A549 (cell line): ENCODE measurements around the gene ERBB2. TPM values are rescaled to one million over a fixed set of nuclear protein-coding genes. Genes with fewer than 3 reads are reported as not detected.

Source experiments
- ATAC-seq, 2 experiments: fragments of 200-7000 bp in 1 of 2; fragments of >200 bp in 1 of 2; cut with Nextera tagmentation in 1 of 2; cut with Tn5 transposase in 1 of 2; 3 replicates each; pipeline versions ENCODE4 v1.8.0 to v1.9.1; 2018 to 2020; ENCODE audit warnings: mild to moderate bottlenecking in 1 of 2, moderate library complexity in 1 of 2
- CTCF ChIA-PET: fragments of 300-600 bp; sonication (Branson Sonifier 250); formaldehyde crosslinking; extraction: SDS; loops from one replicate; lab custom pipeline; 2021; ENCODE audit warnings: antibody characterized with exemption, inconsistent platforms; lab: Yijun Ruan, JAX
- POLR2A ChIA-PET: fragments of 350-600 bp; formaldehyde crosslinking; extraction: SDS; loops from one replicate; lab custom pipeline; 2021; ENCODE audit warnings: antibody characterized with exemption, inconsistent platforms; lab: Yijun Ruan, JAX
- DNase-seq, 2 experiments: peaks; one replicate each; pipeline versions ENCODE4 v3.0.0 to v3.0.0-alpha.2; 2011 to 2016; ENCODE audit warnings: low read depth in 1 of 2, low spot score in 1 of 2
- FAIRE-seq: peaks from 2 replicates; lab custom pipeline; 2011; peaks lifted over from hg19 to GRCh38; lab: Jason Lieb, UNC
- H3K27ac ChIP-seq, 2 experiments: fragments of >200 bp; sonication (Bioruptor Twin); formaldehyde crosslinking; 3 replicates each; pipeline ENCODE4 v1.5.1; 2016 to 2017
- H3K4me1 ChIP-seq: fragments of >200 bp; sonication (Bioruptor Twin); formaldehyde crosslinking; 3 replicates; pipeline ENCODE4 v1.6.1; 2016
- H3K4me2 ChIP-seq: fragments of >200 bp; sonication (Bioruptor Twin); formaldehyde crosslinking; 3 replicates; pipeline ENCODE4 v1.6.1; 2016
- H3K4me3 ChIP-seq: fragments of >200 bp; sonication (Bioruptor Twin); formaldehyde crosslinking; 3 replicates; pipeline ENCODE4 v1.5.1; 2016
- H3K9me3 ChIP-seq: fragments of >200 bp; sonication (Bioruptor Twin); formaldehyde crosslinking; 3 replicates; pipeline ENCODE4 v1.6.1; 2016
- CHD4 ChIP-seq: fragments of 200-600 bp; sonication (generic); IDR thresholded peaks from 2 replicates; pipeline ENCODE4 v1.6.1; 2016; ENCODE audit warnings: antibody characterized with exemption, mild to moderate bottlenecking, borderline replicate concordance
- EHMT2 ChIP-seq: fragments of 200-600 bp; sonication (generic); IDR thresholded peaks from 2 replicates; pipeline ENCODE4 v1.6.1; 2016; ENCODE audit warnings: antibody characterized with exemption, low read depth, mild to moderate bottlenecking, moderate library complexity
- FOSB ChIP-seq: fragments of 250-450 bp; sonication (Bioruptor Pico); IDR thresholded peaks from 2 replicates; pipeline ENCODE4 v1.5.0; 2020; ENCODE audit warnings: mild to moderate bottlenecking, moderate library complexity
- FOSL2 ChIP-seq, 2 experiments: fragments of 450-650 bp in 1 of 2; fragments of >200 bp in 1 of 2; sonication (Bioruptor Twin) in 1 of 2; formaldehyde crosslinking; IDR thresholded peaks; 2 replicates each; pipeline versions ENCODE4 v1.5.0 to v1.6.1; 2016 to 2020; ENCODE audit warnings: mild to moderate bottlenecking in 1 of 2, moderate library complexity in 1 of 2
- GATA3 ChIP-seq: IDR thresholded peaks from 2 replicates; pipeline ENCODE4 v1.6.1; 2012; ENCODE audit warnings: borderline replicate concordance
- HEYL ChIP-seq: fragments of 250-450 bp; sonication (Bioruptor Pico); IDR thresholded peaks from 2 replicates; pipeline ENCODE4 v1.8.0; 2021; ENCODE audit warnings: mild to moderate bottlenecking, moderate library complexity
- HOXB13 ChIP-seq: fragments of 250-450 bp; sonication (Bioruptor Pico); IDR thresholded peaks from 2 replicates; pipeline ENCODE4 v1.5.0; 2020; ENCODE audit warnings: low read depth, mild to moderate bottlenecking, moderate library complexity
- HOXB5 ChIP-seq: fragments of 250-450 bp; sonication (Bioruptor Pico); IDR thresholded peaks from 2 replicates; pipeline ENCODE4 v1.5.0; 2020; ENCODE audit warnings: mild to moderate bottlenecking, moderate library complexity
- JUNB ChIP-seq: fragments of >200 bp; sonication (Bioruptor Twin); formaldehyde crosslinking; IDR thresholded peaks from 2 replicates; pipeline ENCODE4 v1.6.1; 2016
- NPAS2 ChIP-seq: fragments of 250-450 bp; sonication (Bioruptor Pico); IDR thresholded peaks from 2 replicates; pipeline ENCODE4 v1.8.0; 2022; ENCODE audit warnings: mild to moderate bottlenecking, moderate library complexity, borderline replicate concordance
- NR3C1 ChIP-seq: fragments of >200 bp; sonication (Bioruptor Twin); formaldehyde crosslinking; IDR thresholded peaks from 3 replicates; pipeline ENCODE4 v1.6.1; 2017
- PHF8 ChIP-seq: fragments of 200-600 bp; sonication (generic); IDR thresholded peaks from 2 replicates; pipeline ENCODE4 v1.6.1; 2016; ENCODE audit warnings: low read depth, mild to moderate bottlenecking, antibody characterized with exemption, moderate library complexity, borderline replicate concordance
- POLR2A ChIP-seq: IDR thresholded peaks from 2 replicates; pipeline ENCODE4 v1.6.1; 2012; ENCODE audit warnings: mild to moderate bottlenecking, low read length
- RAD21 ChIP-seq, 2 experiments: fragments of >200 bp in 1 of 2; sonication (Bioruptor Twin) in 1 of 2; formaldehyde crosslinking in 1 of 2; IDR thresholded peaks in 1 of 2; conservative IDR thresholded peaks in 1 of 2; 2 replicates in 1 of 2; 3 replicates in 1 of 2; pipeline ENCODE4 v1.6.1; 2012 to 2018; ENCODE audit warnings: inconsistent platforms in 1 of 2
- RARB ChIP-seq: fragments of 250-450 bp; sonication (Bioruptor Pico); IDR thresholded peaks from 2 replicates; pipeline ENCODE4 v1.8.0; 2021; ENCODE audit warnings: mild to moderate bottlenecking, moderate library complexity
- RFX5 ChIP-seq: fragments of 450-650 bp; IDR thresholded peaks from 2 replicates; pipeline ENCODE4 v1.7.1; 2014; ENCODE audit warnings: antibody characterized with exemption, mild to moderate bottlenecking, moderate library complexity
- RNF2 ChIP-seq: fragments of 200-600 bp; sonication (generic); IDR thresholded peaks from 2 replicates; pipeline ENCODE4 v1.6.1; 2016; ENCODE audit warnings: low read depth, mild to moderate bottlenecking, antibody characterized with exemption, moderate library complexity, borderline replicate concordance
- SMC3 ChIP-seq: fragments of >200 bp; sonication (Bioruptor Twin); formaldehyde crosslinking; IDR thresholded peaks from 3 replicates; pipeline ENCODE4 v1.6.1; 2018; ENCODE audit warnings: inconsistent platforms
- TFCP2L1 ChIP-seq: fragments of 250-450 bp; sonication (Bioruptor Pico); IDR thresholded peaks from 2 replicates; pipeline ENCODE4 v1.5.0; 2021; ENCODE audit warnings: mild to moderate bottlenecking
- TP53 ChIP-seq: fragments of 250-450 bp; sonication (Bioruptor Pico); IDR thresholded peaks from 2 replicates; pipeline ENCODE4 v1.5.0; 2021; ENCODE audit warnings: mild to moderate bottlenecking, moderate library complexity
- WGBS: methylation state at CpG from one replicate; pipeline ENCODE4 v1.1.6; 2017; ENCODE audit errors: missing lambda C conversion rate; 5-methylcytosine and 5-hydroxymethylcytosine counted together
- polyA plus RNA-seq, 4 experiments: library from polyadenylated mRNA; depleted of rRNA in 3 of 4; stranded (reverse); fragments of >200 nt; fragmentation: RNase III in 1 of 4; extraction: RNeasy Plus Mini Kit Qiagen cat#74134 plus additional on column Dnase treatment in 1 of 4; gene quantifications; 2 replicates in 3 of 4; 3 replicates in 1 of 4; pipeline ENCODE4 v1.2.3, GENCODE V29; 2011 to 2017
- TF ChIP-seq, protein P1 (sequence below): IDR thresholded peaks from 2 replicates; pipeline ENCODE4 v1.6.1; 2012
- TF ChIP-seq, protein P2 (sequence below): fragments of 250-450 bp; sonication (Bioruptor Pico); IDR thresholded peaks from 2 replicates; pipeline ENCODE4 v1.5.0; 2020; ENCODE audit warnings: low read depth, mild to moderate bottlenecking, moderate library complexity
- TF ChIP-seq, protein P3 (sequence below): IDR thresholded peaks from 2 replicates; pipeline ENCODE4 v1.6.1; 2012; ENCODE audit warnings: low read depth, borderline replicate concordance
- TF ChIP-seq, protein P4 (sequence below): fragments of >200 bp; sonication (Bioruptor Twin); formaldehyde crosslinking; IDR thresholded peaks from 3 replicates; pipeline ENCODE4 v1.5.1; 2016
- TF ChIP-seq, protein P5 (sequence below): fragments of >200 bp; sonication (Bioruptor Twin); formaldehyde crosslinking; IDR thresholded peaks from 3 replicates; pipeline ENCODE4 v1.6.1; 2016
- TF ChIP-seq, protein P6 (sequence below): fragments of 250-450 bp; sonication (Bioruptor Pico); IDR thresholded peaks from 2 replicates; pipeline ENCODE4 v1.5.0; 2021; ENCODE audit warnings: mild to moderate bottlenecking, moderate library complexity, borderline replicate concordance
- TF ChIP-seq, protein P7 (sequence below): fragments of 200-600 bp; sonication (generic); IDR thresholded peaks from 2 replicates; pipeline ENCODE4 v1.6.1; 2016; ENCODE audit warnings: antibody characterized with exemption, mild to moderate bottlenecking, moderate library complexity

ERBB2 gene
- polyA plus RNA-seq, 2 of the 4 experiments (the other 2 are of a cell fraction) = 22.4 to 32.0 TPM

DNA sequence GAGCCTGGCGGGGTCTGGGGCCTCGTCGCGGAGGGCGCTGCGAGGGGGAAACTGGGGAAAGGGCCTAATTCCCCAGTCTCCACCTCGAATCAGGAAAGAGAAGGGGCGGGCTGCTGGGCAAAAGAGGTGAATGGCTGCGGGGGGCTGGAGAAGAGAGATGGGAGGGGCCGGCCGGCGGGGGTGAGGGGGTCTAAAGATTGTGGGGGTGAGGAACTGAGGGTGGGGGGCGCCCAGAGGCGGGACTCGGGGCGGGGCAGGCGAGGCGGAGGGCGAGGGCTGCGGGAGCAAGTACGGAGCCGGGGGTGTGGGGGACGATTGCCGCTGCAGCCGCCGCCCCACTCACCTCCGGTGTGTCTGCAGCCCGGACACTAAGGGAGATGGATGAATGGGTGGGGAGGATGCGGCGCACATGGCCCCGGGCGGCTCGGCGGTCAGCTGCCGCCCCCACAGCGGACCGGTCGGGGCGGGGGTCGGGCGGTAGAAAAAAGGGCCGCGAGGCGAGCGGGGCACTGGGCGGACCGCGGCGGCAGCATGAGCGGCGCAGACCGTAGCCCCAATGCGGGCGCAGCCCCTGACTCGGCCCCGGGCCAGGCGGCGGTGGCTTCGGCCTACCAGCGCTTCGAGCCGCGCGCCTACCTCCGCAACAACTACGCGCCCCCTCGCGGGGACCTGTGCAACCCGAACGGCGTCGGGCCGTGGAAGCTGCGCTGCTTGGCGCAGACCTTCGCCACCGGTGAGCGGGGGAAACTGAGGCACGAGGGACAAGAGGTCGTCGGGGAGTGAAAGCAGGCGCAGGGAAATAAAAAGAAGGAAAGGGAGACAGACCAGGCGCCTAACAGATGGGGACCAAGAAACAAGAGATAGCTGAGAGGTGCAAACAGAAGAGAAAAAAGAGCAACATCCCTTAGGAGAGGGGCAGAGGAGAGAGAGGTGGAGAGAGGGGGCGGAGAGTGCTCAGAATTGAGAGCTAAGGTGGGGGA is 31.6 kb upstream of the ERBB2 start, which contains the start of gene PNMT:
PNMT (plus strand) TSS at position 509 of the 980 bp plus-strand sequence; CDS start at position 532, 23 bp downstream.
- peak; percentile 30 to 52; a peak in 5 of 6 replicates for ATAC-seq
- no peak for FAIRE-seq
- TF ChIP-seq TP53 (CRISPR knock-in tag) = no peak
- TF ChIP-seq JUNB = no peak
- TF ChIP-seq RARB (CRISPR knock-in tag) = no peak
- peak; percentile 71 for TF ChIP-seq SMC3
- TF ChIP-seq, protein P1, sequence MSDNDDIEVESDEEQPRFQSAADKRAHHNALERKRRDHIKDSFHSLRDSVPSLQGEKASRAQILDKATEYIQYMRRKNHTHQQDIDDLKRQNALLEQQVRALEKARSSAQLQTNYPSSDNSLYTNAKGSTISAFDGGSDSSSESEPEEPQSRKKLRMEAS = peak; percentile 91
- TF ChIP-seq GATA3 = no peak
- TF ChIP-seq, protein P2, sequence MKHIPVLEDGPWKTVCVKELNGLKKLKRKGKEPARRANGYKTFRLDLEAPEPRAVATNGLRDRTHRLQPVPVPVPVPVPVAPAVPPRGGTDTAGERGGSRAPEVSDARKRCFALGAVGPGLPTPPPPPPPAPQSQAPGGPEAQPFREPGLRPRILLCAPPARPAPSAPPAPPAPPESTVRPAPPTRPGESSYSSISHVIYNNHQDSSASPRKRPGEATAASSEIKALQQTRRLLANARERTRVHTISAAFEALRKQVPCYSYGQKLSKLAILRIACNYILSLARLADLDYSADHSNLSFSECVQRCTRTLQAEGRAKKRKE (CRISPR knock-in tag) = peak; percentile 48; the same call in 1 of the 2 replicates
- TF ChIP-seq, protein P3, sequence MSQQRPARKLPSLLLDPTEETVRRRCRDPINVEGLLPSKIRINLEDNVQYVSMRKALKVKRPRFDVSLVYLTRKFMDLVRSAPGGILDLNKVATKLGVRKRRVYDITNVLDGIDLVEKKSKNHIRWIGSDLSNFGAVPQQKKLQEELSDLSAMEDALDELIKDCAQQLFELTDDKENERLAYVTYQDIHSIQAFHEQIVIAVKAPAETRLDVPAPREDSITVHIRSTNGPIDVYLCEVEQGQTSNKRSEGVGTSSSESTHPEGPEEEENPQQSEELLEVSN = peak; percentile 89
- TF ChIP-seq, protein P4, sequence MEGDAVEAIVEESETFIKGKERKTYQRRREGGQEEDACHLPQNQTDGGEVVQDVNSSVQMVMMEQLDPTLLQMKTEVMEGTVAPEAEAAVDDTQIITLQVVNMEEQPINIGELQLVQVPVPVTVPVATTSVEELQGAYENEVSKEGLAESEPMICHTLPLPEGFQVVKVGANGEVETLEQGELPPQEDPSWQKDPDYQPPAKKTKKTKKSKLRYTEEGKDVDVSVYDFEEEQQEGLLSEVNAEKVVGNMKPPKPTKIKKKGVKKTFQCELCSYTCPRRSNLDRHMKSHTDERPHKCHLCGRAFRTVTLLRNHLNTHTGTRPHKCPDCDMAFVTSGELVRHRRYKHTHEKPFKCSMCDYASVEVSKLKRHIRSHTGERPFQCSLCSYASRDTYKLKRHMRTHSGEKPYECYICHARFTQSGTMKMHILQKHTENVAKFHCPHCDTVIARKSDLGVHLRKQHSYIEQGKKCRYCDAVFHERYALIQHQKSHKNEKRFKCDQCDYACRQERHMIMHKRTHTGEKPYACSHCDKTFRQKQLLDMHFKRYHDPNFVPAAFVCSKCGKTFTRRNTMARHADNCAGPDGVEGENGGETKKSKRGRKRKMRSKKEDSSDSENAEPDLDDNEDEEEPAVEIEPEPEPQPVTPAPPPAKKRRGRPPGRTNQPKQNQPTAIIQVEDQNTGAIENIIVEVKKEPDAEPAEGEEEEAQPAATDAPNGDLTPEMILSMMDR = peak; percentile 68
- peak; percentile 77 for TF ChIP-seq TFCP2L1
- TF ChIP-seq, protein P5, sequence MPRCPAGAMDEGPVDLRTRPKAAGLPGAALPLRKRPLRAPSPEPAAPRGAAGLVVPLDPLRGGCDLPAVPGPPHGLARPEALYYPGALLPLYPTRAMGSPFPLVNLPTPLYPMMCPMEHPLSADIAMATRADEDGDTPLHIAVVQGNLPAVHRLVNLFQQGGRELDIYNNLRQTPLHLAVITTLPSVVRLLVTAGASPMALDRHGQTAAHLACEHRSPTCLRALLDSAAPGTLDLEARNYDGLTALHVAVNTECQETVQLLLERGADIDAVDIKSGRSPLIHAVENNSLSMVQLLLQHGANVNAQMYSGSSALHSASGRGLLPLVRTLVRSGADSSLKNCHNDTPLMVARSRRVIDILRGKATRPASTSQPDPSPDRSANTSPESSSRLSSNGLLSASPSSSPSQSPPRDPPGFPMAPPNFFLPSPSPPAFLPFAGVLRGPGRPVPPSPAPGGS = no peak
- no peak for TF ChIP-seq RNF2
- no peak for TF ChIP-seq HEYL (CRISPR knock-in tag)
- no peak for TF ChIP-seq EHMT2
- peak; percentile 43 to 49 for TF ChIP-seq RAD21 (conservative IDR thresholded peaks at IDR 0.05 in 1 of 2, IDR thresholded peaks at IDR 0.05 in 1 of 2)
- no peak for TF ChIP-seq NPAS2 (CRISPR knock-in tag)
- TF ChIP-seq, protein P6, sequence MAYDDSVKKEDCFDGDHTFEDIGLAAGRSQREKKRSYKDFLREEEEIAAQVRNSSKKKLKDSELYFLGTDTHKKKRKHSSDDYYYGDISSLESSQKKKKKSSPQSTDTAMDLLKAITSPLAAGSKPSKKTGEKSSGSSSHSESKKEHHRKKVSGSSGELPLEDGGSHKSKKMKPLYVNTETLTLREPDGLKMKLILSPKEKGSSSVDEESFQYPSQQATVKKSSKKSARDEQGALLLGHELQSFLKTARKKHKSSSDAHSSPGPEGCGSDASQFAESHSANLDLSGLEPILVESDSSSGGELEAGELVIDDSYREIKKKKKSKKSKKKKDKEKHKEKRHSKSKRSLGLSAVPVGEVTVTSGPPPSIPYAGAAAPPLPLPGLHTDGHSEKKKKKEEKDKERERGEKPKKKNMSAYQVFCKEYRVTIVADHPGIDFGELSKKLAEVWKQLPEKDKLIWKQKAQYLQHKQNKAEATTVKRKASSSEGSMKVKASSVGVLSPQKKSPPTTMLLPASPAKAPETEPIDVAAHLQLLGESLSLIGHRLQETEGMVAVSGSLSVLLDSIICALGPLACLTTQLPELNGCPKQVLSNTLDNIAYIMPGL (CRISPR knock-in tag) = peak; percentile 81
- 0 out of 2 replicates have a peak, but pooled peaks have one; percentile 21 for TF ChIP-seq PHF8
- TF ChIP-seq POLR2A = no peak
- no peak for TF ChIP-seq NR3C1
- TF ChIP-seq FOSL2 (IDR thresholded peaks at IDR 0.05) = no peak
- no peak for TF ChIP-seq FOSL2 (CRISPR knock-in tag; IDR thresholded peaks at IDR 0.05)
- TF ChIP-seq RFX5 = no peak
- TF ChIP-seq, protein P7, sequence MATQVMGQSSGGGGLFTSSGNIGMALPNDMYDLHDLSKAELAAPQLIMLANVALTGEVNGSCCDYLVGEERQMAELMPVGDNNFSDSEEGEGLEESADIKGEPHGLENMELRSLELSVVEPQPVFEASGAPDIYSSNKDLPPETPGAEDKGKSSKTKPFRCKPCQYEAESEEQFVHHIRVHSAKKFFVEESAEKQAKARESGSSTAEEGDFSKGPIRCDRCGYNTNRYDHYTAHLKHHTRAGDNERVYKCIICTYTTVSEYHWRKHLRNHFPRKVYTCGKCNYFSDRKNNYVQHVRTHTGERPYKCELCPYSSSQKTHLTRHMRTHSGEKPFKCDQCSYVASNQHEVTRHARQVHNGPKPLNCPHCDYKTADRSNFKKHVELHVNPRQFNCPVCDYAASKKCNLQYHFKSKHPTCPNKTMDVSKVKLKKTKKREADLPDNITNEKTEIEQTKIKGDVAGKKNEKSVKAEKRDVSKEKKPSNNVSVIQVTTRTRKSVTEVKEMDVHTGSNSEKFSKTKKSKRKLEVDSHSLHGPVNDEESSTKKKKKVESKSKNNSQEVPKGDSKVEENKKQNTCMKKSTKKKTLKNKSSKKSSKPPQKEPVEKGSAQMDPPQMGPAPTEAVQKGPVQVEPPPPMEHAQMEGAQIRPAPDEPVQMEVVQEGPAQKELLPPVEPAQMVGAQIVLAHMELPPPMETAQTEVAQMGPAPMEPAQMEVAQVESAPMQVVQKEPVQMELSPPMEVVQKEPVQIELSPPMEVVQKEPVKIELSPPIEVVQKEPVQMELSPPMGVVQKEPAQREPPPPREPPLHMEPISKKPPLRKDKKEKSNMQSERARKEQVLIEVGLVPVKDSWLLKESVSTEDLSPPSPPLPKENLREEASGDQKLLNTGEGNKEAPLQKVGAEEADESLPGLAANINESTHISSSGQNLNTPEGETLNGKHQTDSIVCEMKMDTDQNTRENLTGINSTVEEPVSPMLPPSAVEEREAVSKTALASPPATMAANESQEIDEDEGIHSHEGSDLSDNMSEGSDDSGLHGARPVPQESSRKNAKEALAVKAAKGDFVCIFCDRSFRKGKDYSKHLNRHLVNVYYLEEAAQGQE = no peak
- TF ChIP-seq FOSB (CRISPR knock-in tag) = no peak
- 0 out of 2 replicates have a peak, but pooled peaks have one; percentile 24 for TF ChIP-seq HOXB13 (CRISPR knock-in tag)
- TF ChIP-seq CHD4 = no peak
- TF ChIP-seq HOXB5 = 0 out of 2 replicates have a peak, but pooled peaks have one; percentile 37

More for the DNA sequence above, 31.6 kb upstream of the ERBB2 start, which contains the start of gene PNMT:
- peaks cover 49% of the 10 kb centered on the region for H3K4me1 ChIP-seq
- ChIA-PET POLR2A (interaction anchor here (0.7 to 1.0 kb wide), 2 partner anchors 17 to 20 kb away, joined by 3 to 5 read pairs; partner anchors contain the start of gene PGAP3), CTCF (interaction anchor here (0.5 to 50.7 kb wide), 21 partner anchors 8 to 269 kb away, joined by 3 to 1391 read pairs (median 3); partner anchors contain the start of genes ERBB2, MIEN1, PGAP3 and PPP1R1B)
- no peaks in the 10 kb centered on the region for H3K9me3 ChIP-seq
- DNase-seq = peak; percentile 78 to 84
- H3K4me2 ChIP-seq = peak within 1 kb of the TSS; percentile 87
- peak within 1 kb of the TSS; percentile 38 for H3K4me3 ChIP-seq
- peak within 1 kb of the TSS; percentile 74 to 89; a peak in 5 of 6 replicates for H3K27ac ChIP-seq
- WGBS = 19% methylated on average over 51 of the region's 85 CpGs
